WTC11 (cell line): ENCODE results near the gene LLGL1. TPM values are rescaled to one million over a fixed set of nuclear protein-coding genes. Genes with fewer than 3 reads are reported as not detected.

Experiments
- ATAC-seq: fragments of 200-7000 bp; cut with Tn5 transposase; 2 replicates; pipeline ENCODE4 v1.10.0; 2021; ENCODE audit warnings: mild to moderate bottlenecking, moderate library complexity
- CTCF ChIA-PET: fragments of 300-600 bp; sonication (Branson Sonifier 250); formaldehyde crosslinking; loops from one replicate; lab custom pipeline; 2021; ENCODE audit warnings: antibody characterized with exemption; lab: Charles Lee
- POLR2A ChIA-PET: fragments of 350-600 bp; sonication (Branson Sonifier 250); formaldehyde crosslinking; loops from one replicate; lab custom pipeline; 2021; ENCODE audit warnings: antibody characterized with exemption; lab: Charles Lee
- DNase-seq: peaks from one replicate; pipeline ENCODE4 v3.0.0; 2021; ENCODE audit warnings: low spot score
- H3K27ac Mint-ChIP-seq: 2 replicates; pipeline ENCODE4 v1.8.0; 2021; ENCODE audit warnings: mixed read lengths
- H3K27me3 Mint-ChIP-seq: 2 replicates; pipeline ENCODE4 v1.8.0; 2021; ENCODE audit warnings: low read depth, mild to moderate bottlenecking, moderate library complexity, mixed read lengths
- H3K36me3 Mint-ChIP-seq: 2 replicates; pipeline ENCODE4 v1.8.0; 2021; ENCODE audit warnings: mixed read lengths
- H3K4me1 Mint-ChIP-seq: 2 replicates; pipeline ENCODE4 v1.8.0; 2022; ENCODE audit warnings: mixed read lengths
- H3K4me3 Mint-ChIP-seq: 2 replicates; pipeline ENCODE4 v1.8.0; 2021; ENCODE audit warnings: mild to moderate bottlenecking, moderate library complexity, mixed read lengths
- H3K9me3 Mint-ChIP-seq: 2 replicates; pipeline ENCODE4 v1.8.0; 2021; ENCODE audit warnings: mixed read lengths
- AFF4 ChIP-seq: sonication (generic); formaldehyde crosslinking; IDR thresholded peaks from 2 replicates; pipeline ENCODE4 v1.8.1; 2023; ENCODE audit warnings: mild to moderate bottlenecking, missing genetic modification reagents, borderline replicate concordance
- CBFB ChIP-seq: sonication (generic); formaldehyde crosslinking; IDR thresholded peaks from 2 replicates; pipeline ENCODE4 v1.8.1; 2022; ENCODE audit warnings: mild to moderate bottlenecking, low read depth, missing genetic modification reagents
- CREB1 ChIP-seq: sonication (generic); formaldehyde crosslinking; IDR thresholded peaks from 2 replicates; pipeline ENCODE4 v1.8.0; 2023; ENCODE audit warnings: mild to moderate bottlenecking, missing genetic modification reagents
- CREM ChIP-seq: sonication (generic); formaldehyde crosslinking; IDR thresholded peaks from 2 replicates; pipeline ENCODE4 v1.8.1; 2022; ENCODE audit warnings: mild to moderate bottlenecking, missing genetic modification reagents, moderate library complexity
- CTCF ChIP-seq: fragments of 200-600 bp; IDR thresholded peaks from 2 replicates; pipeline ENCODE4 v1.8.0; 2022; ENCODE audit warnings: antibody characterized with exemption
- E2F5 ChIP-seq: sonication (generic); formaldehyde crosslinking; IDR thresholded peaks from 2 replicates; pipeline ENCODE4 v1.8.1; 2022; ENCODE audit warnings: mild to moderate bottlenecking, moderate library complexity, missing genetic modification reagents
- ELF4 ChIP-seq: sonication (generic); formaldehyde crosslinking; IDR thresholded peaks from 2 replicates; pipeline ENCODE4 v1.8.1; 2022; ENCODE audit warnings: low read depth, mild to moderate bottlenecking, moderate library complexity, missing genetic modification reagents
- FOXK1 ChIP-seq: sonication (generic); formaldehyde crosslinking; IDR thresholded peaks from 2 replicates; pipeline ENCODE4 v1.8.0; 2022; ENCODE audit warnings: mild to moderate bottlenecking, moderate library complexity, missing genetic modification reagents
- FOXP4 ChIP-seq: sonication (generic); formaldehyde crosslinking; IDR thresholded peaks from 2 replicates; pipeline ENCODE4 v1.8.0; 2022; ENCODE audit warnings: mild to moderate bottlenecking, missing genetic modification reagents
- GABPB1 ChIP-seq: sonication (generic); formaldehyde crosslinking; IDR thresholded peaks from 2 replicates; pipeline ENCODE4 v1.8.1; 2023; ENCODE audit warnings: mild to moderate bottlenecking, missing genetic modification reagents
- IRF2 ChIP-seq: sonication (generic); formaldehyde crosslinking; IDR thresholded peaks from 2 replicates; pipeline ENCODE4 v1.8.0; 2022; ENCODE audit warnings: low read depth, missing genetic modification reagents, borderline replicate concordance
- KAT7 ChIP-seq: sonication (generic); formaldehyde crosslinking; IDR thresholded peaks from 2 replicates; pipeline ENCODE4 v1.8.1; 2023; ENCODE audit warnings: missing genetic modification reagents, mild to moderate bottlenecking, borderline replicate concordance
- NFYB ChIP-seq: sonication (generic); formaldehyde crosslinking; conservative IDR thresholded peaks from 2 replicates; pipeline ENCODE4 v1.8.0; 2022; ENCODE audit warnings: low read depth, missing genetic modification reagents
- NR3C1 ChIP-seq: sonication (generic); formaldehyde crosslinking; conservative IDR thresholded peaks from 2 replicates; pipeline ENCODE4 v1.8.1; 2023; ENCODE audit warnings: low read depth, mild to moderate bottlenecking, missing genetic modification reagents
- PRDM15 ChIP-seq: sonication (generic); formaldehyde crosslinking; IDR thresholded peaks from 2 replicates; pipeline ENCODE4 v1.8.0; 2022; ENCODE audit warnings: missing genetic modification reagents
- SP1 ChIP-seq: sonication (generic); formaldehyde crosslinking; conservative IDR thresholded peaks from 2 replicates; pipeline ENCODE4 v1.8.1; 2022; ENCODE audit warnings: missing genetic modification reagents
- TEAD1 ChIP-seq: sonication (generic); formaldehyde crosslinking; IDR thresholded peaks from 2 replicates; pipeline ENCODE4 v1.8.0; 2022; ENCODE audit warnings: mild to moderate bottlenecking, missing genetic modification reagents
- TP53 ChIP-seq: sonication (generic); formaldehyde crosslinking; IDR thresholded peaks from 2 replicates; pipeline ENCODE4 v1.8.1; 2023; ENCODE audit warnings: mild to moderate bottlenecking, missing genetic modification reagents
- USF1 ChIP-seq: sonication (generic); formaldehyde crosslinking; IDR thresholded peaks from 2 replicates; pipeline ENCODE4 v1.8.0; 2022; ENCODE audit warnings: mild to moderate bottlenecking, missing genetic modification reagents
- USF2 ChIP-seq: sonication (generic); formaldehyde crosslinking; IDR thresholded peaks from 2 replicates; pipeline ENCODE4 v1.8.1; 2023; ENCODE audit warnings: mild to moderate bottlenecking, missing genetic modification reagents, moderate library complexity
- ZNF232 ChIP-seq: sonication (generic); formaldehyde crosslinking; IDR thresholded peaks from 2 replicates; pipeline ENCODE4 v1.8.0; 2022; ENCODE audit warnings: mild to moderate bottlenecking, missing genetic modification reagents
- ZNF671 ChIP-seq: fragments of 250-450 bp; sonication (Bioruptor Pico); IDR thresholded peaks from 2 replicates; pipeline ENCODE4 v1.8.0; 2021; ENCODE audit warnings: mild to moderate bottlenecking
- total RNA-seq: library from RNA; stranded (reverse); gene quantifications from 3 replicates; pipeline ENCODE4 v1.2.3, GENCODE V29; 2021

LLGL1 gene
- total RNA-seq, 1 experiment from 2014 or later, result 87.8 TPM

- ChIA-PET POLR2A (interaction anchor here (0.6 to 2.9 kb wide), 7 partner anchors 25 to 77 kb away, joined by 3 to 17 read pairs (median 4); partner anchors contain the start of gene MIEF2), CTCF (interaction anchor here (0.5 to 4.3 kb wide), 15 partner anchors 8 to 215 kb away, joined by 3 to 44 read pairs (median 6); no protein-coding TSS in a partner anchor)
- no peaks in the 10 kb centered on the region for H3K9me3 Mint-ChIP-seq
- no peaks in the 10 kb centered on the region for H3K27me3 Mint-ChIP-seq
- peaks cover 27% of the 10 kb centered on the region for H3K36me3 Mint-ChIP-seq
- H3K27ac Mint-ChIP-seq, result peak within 1 kb of the TSS; percentile 99
- peaks cover 45% of the 10 kb centered on the region for H3K4me1 Mint-ChIP-seq
- peak within 1 kb of the TSS; percentile 93 for H3K4me3 Mint-ChIP-seq
- ATAC-seq (peak; percentile 91), DNase-seq (peak; percentile 95)
- TF ChIP-seq PRDM15 (CRISPR knock-in tag), result peak; percentile 89
- no peak for TF ChIP-seq IRF2 (CRISPR knock-in tag)
- TF ChIP-seq CBFB, result 0 out of 2 replicates have a peak, but pooled peaks have one; percentile 62
- no peak for TF ChIP-seq FOXK1
- TF ChIP-seq GABPB1, result peak; percentile 71
- TF ChIP-seq CREM (CRISPR knock-in tag), result peak; percentile 21; the same call in 1 of the 2 replicates
- no peak for TF ChIP-seq E2F5
- TF ChIP-seq NR3C1 (CRISPR knock-in tag), result 0 out of 2 replicates have a peak, but pooled peaks have one; percentile 71
- TF ChIP-seq ZNF671 (CRISPR knock-in tag), result no peak
- TF ChIP-seq KAT7 (CRISPR knock-in tag), result 0 out of 2 replicates have a peak, but pooled peaks have one; percentile 61
- TF ChIP-seq USF1 (CRISPR knock-in tag), result 0 out of 2 replicates have a peak, but pooled peaks have one; percentile 39
- 0 out of 2 replicates have a peak, but pooled peaks have one; percentile 81 for TF ChIP-seq TP53 (CRISPR knock-in tag)
- peak; percentile 18; the same call in 1 of the 2 replicates for TF ChIP-seq CTCF
- 0 out of 2 replicates have a peak, but pooled peaks have one; percentile 21 for TF ChIP-seq ELF4
- TF ChIP-seq SP1, result peak; percentile 63
- peak; percentile 69; the same call in 1 of the 2 replicates for TF ChIP-seq TEAD1
- peak; percentile 73; the same call in 1 of the 2 replicates for TF ChIP-seq ZNF232 (CRISPR knock-in tag)
- TF ChIP-seq FOXP4 (CRISPR knock-in tag), result no peak
- peak; percentile 83 for TF ChIP-seq NFYB (CRISPR knock-in tag)
- TF ChIP-seq AFF4 (CRISPR knock-in tag), result 0 out of 2 replicates have a peak, but pooled peaks have one; percentile 72
- TF ChIP-seq USF2 (CRISPR knock-in tag), result peak; percentile 43; the same call in 1 of the 2 replicates
- no peak for TF ChIP-seq CREB1 (CRISPR knock-in tag)
These were observed 41.9 kb upstream of the LLGL1 start, which contains the start of gene ALKBH5 for GRCh38 chr17:18183334-18184142. TSS of gene ALKBH5 (plus strand) at chr17:18183828. CDS start at chr17:18184244, 416 bp downstream.
